Muscle of leg (tissue), 11 donors: ENCODE results near the gene C2orf76. TPM values are rescaled to one million over a fixed set of nuclear protein-coding genes. Genes with fewer than 3 reads are reported as not detected.

ENCODE experiments used
- DNase-seq: peaks from one replicate; pipeline ENCODE4 v3.0.0; 2013
- H3K27ac ChIP-seq: one replicate; pipeline ENCODE4 v1.5.1; 2013; ENCODE audit warnings: mild to moderate bottlenecking, low read length, control low read depth
- H3K27me3 ChIP-seq: one replicate; pipeline ENCODE4 v1.6.1; 2013; ENCODE audit warnings: low read length; ENCODE audit not compliant: control insufficient read depth, insufficient read depth
- H3K36me3 ChIP-seq: one replicate; pipeline ENCODE4 v1.6.1; 2013; ENCODE audit warnings: low read length; ENCODE audit not compliant: control insufficient read depth, insufficient read depth
- H3K4me1 ChIP-seq: one replicate; pipeline ENCODE4 v1.6.1; 2013; ENCODE audit warnings: low read length; ENCODE audit not compliant: control insufficient read depth, insufficient read depth
- H3K4me3 ChIP-seq: one replicate; pipeline ENCODE4 v1.5.1; 2013; ENCODE audit warnings: low read length, control low read depth
- H3K9me3 ChIP-seq: replicated peaks from 2 replicates; pipeline ENCODE4 v1.6.1; 2013; ENCODE audit warnings: low read depth, low read length; ENCODE audit not compliant: control insufficient read depth
- WGBS: methylation state at CpG from one replicate; pipeline ENCODE4 v1.1.5; 2013; ENCODE audit warnings: missing lambda C conversion rate; ENCODE audit not compliant: insufficient coverage; 5-methylcytosine and 5-hydroxymethylcytosine counted together
- polyA plus RNA-seq, 8 donors: library from polyadenylated mRNA; unstranded; fragments of 120-200 nt; gene quantifications; one replicate each; pipeline versions ENCODE4 v1.2.1 to v1.2.3, GENCODE V29; 2013; ENCODE audit warnings: inconsistent platforms in 1 of 8, low replicate concordance in 1 of 8; ENCODE audit not compliant: insufficient read length in 8 of 8, insufficient read depth in 1 of 8
- total RNA-seq: library from RNA; stranded (reverse); fragments of 120-200 nt; gene quantifications from one replicate; pipeline ENCODE4 v1.2.4, GENCODE V29; 2013

Gene C2orf76
- total and polyA plus RNA-seq, 9 donors = 8.9 to 11.9 (median 9.8) TPM

- Histone ChIP-seq H3K27ac (no peak overlapping the region), H3K4me3 (no peak overlapping the region), H3K4me1 (no peaks in the 10 kb centered on the region), H3K36me3 (no peaks in the 10 kb centered on the region), H3K9me3 (no peaks in the 10 kb centered on the region), H3K27me3 (no peaks in the 10 kb centered on the region)
- 86% methylated on average over 7 of the region's 10 CpGs for WGBS
- no peak for DNase-seq
These were observed 60.4 kb downstream of the C2orf76 start for GRCh38 chr2:119306196-119306590.

GRCh38 chr2:119305497-119306195 is 61.0 kb downstream of the C2orf76 start:
- Histone ChIP-seq H3K9me3 (no peaks in the 10 kb centered on the region), H3K27ac (no peak overlapping the region), H3K4me3 (no peak overlapping the region), H3K4me1 (no peaks in the 10 kb centered on the region), H3K27me3 (no peaks in the 10 kb centered on the region), H3K36me3 (no peaks in the 10 kb centered on the region)
- no peak for DNase-seq
- WGBS = 38% methylated on average over 2 of the region's 12 CpGs

- no CpG with 5 or more reads among the region's 2 CpGs for WGBS
- no peak overlapping the region for H3K27ac ChIP-seq
These were observed 61.8 kb downstream of the C2orf76 start for GRCh38 chr2:119304847-119305246.

GRCh38 chr2:119301413-119301812 is 65.2 kb downstream of the C2orf76 start:
- no peak for DNase-seq
- WGBS = 87% methylated on average over 4 of the region's 6 CpGs
- H3K4me1 ChIP-seq = no peaks in the 10 kb centered on the region
- H3K4me3 ChIP-seq = no peak overlapping the region
- H3K27me3 ChIP-seq = no peaks in the 10 kb centered on the region
- no peaks in the 10 kb centered on the region for H3K36me3 ChIP-seq
- H3K27ac ChIP-seq = no peak overlapping the region
- no peaks in the 10 kb centered on the region for H3K9me3 ChIP-seq

More at GRCh38 chr2:119304847-119305246, 61.8 kb downstream of the C2orf76 start:
- no peaks in the 10 kb centered on the region for H3K27me3 ChIP-seq
- H3K9me3 ChIP-seq = no peaks in the 10 kb centered on the region
- no peak for DNase-seq
- H3K4me1 ChIP-seq = no peaks in the 10 kb centered on the region
- no peaks in the 10 kb centered on the region for H3K36me3 ChIP-seq
- H3K4me3 ChIP-seq = no peak overlapping the region

GRCh38 chr2:119295688-119296375 is 70.8 kb downstream of the C2orf76 start:
- DNase-seq = no peak
- Histone ChIP-seq H3K36me3 (no peaks in the 10 kb centered on the region), H3K27ac (no peak overlapping the region), H3K27me3 (no peaks in the 10 kb centered on the region), H3K9me3 (no peaks in the 10 kb centered on the region), H3K4me1 (no peaks in the 10 kb centered on the region), H3K4me3 (no peak overlapping the region)
- 52% methylated on average over 5 of the region's 10 CpGs for WGBS

- H3K9me3 ChIP-seq = no peaks in the 10 kb centered on the region
- no peak for DNase-seq
- no peak overlapping the region for H3K4me3 ChIP-seq
- H3K27me3 ChIP-seq = no peaks in the 10 kb centered on the region
- no peaks in the 10 kb centered on the region for H3K4me1 ChIP-seq
- 93% methylated on average over 10 of the region's 14 CpGs for WGBS
- H3K27ac ChIP-seq = no peak overlapping the region
- no peaks in the 10 kb centered on the region for H3K36me3 ChIP-seq
These were observed 72.0 kb downstream of the C2orf76 start for GRCh38 chr2:119294671-119295070.

GRCh38 chr2:119293900-119294299 is 72.7 kb downstream of the C2orf76 start:
- H3K4me1 ChIP-seq = no peaks in the 10 kb centered on the region
- H3K4me3 ChIP-seq = no peak overlapping the region
- no peaks in the 10 kb centered on the region for H3K9me3 ChIP-seq
- no peaks in the 10 kb centered on the region for H3K27me3 ChIP-seq
- no peaks in the 10 kb centered on the region for H3K36me3 ChIP-seq
- no peak for DNase-seq
- WGBS = 66% methylated on average over 7 of the region's 7 CpGs
- H3K27ac ChIP-seq = no peak overlapping the region

GRCh38 chr2:119293254-119293653 is 73.4 kb downstream of the C2orf76 start:
- Histone ChIP-seq H3K4me1 (no peaks in the 10 kb centered on the region), H3K4me3 (no peak overlapping the region), H3K36me3 (no peaks in the 10 kb centered on the region), H3K27me3 (no peaks in the 10 kb centered on the region), H3K27ac (no peak overlapping the region), H3K9me3 (no peaks in the 10 kb centered on the region)
- no peak for DNase-seq
- WGBS = 75% methylated on average over 2 of the region's 2 CpGs

GRCh38 chr2:119292226-119292625 is 74.4 kb downstream of the C2orf76 start:
- H3K9me3 ChIP-seq = no peaks in the 10 kb centered on the region
- no peaks in the 10 kb centered on the region for H3K27me3 ChIP-seq
- no peak overlapping the region for H3K27ac ChIP-seq
- no peaks in the 10 kb centered on the region for H3K4me1 ChIP-seq
- WGBS = 66% methylated on average over 4 of the region's 8 CpGs
- no peaks in the 10 kb centered on the region for H3K36me3 ChIP-seq
- DNase-seq = no peak
- H3K4me3 ChIP-seq = no peak overlapping the region

GRCh38 chr2:119291588-119292167 is 75.0 kb downstream of the C2orf76 start:
- Histone ChIP-seq H3K36me3 (no peaks in the 10 kb centered on the region), H3K27ac (no peak overlapping the region), H3K4me1 (no peaks in the 10 kb centered on the region), H3K9me3 (no peaks in the 10 kb centered on the region), H3K27me3 (no peaks in the 10 kb centered on the region), H3K4me3 (no peak overlapping the region)
- DNase-seq = no peak
- 40% methylated on average over 1 of the region's 8 CpGs for WGBS
